ENCODE measurements around the gene PRR15L.
A peak's percentile ranks its signal among the peaks of the same experiment; 100 is the strongest.
"Not testable (repeated sequence)": the region's sequence is repeated elsewhere in the genome, so short reads cannot be mapped to it uniquely, and the experiment has no call there.

Gene PRR15L

GRCh38 chr17:47941246-47942095, 16.2 kb downstream of the PRR15L start, which contains the start of gene PNPO:
Gene PNPO (plus strand): TSS chr17:47941571. CDS start chr17:47941676, 105 bp downstream.
- in situ Hi-C loops (cut with MboI; ENCODE audit: low sequenced_read_pairs, unreplicated experiment): no loop called here
- peak; percentile 97 for DNase-seq (ENCODE audit: low spot score)
- TF ChIP-seq CTCF (IDR thresholded peaks at IDR 0.05; ENCODE audit: borderline replicate concordance, control extremely low read depth, extremely low read depth, insufficient read depth, missing control alignments): no peak

- in situ Hi-C loops (cut with MboI; ENCODE audit: low sequenced_read_pairs, unreplicated experiment): no loop called here
- TF ChIP-seq CTCF (IDR thresholded peaks at IDR 0.05; ENCODE audit: borderline replicate concordance, control extremely low read depth, extremely low read depth, insufficient read depth, missing control alignments): no peak
- peak; percentile 53 for DNase-seq (ENCODE audit: low spot score)
Observed at GRCh38 chr17:47937941-47938340, 19.7 kb downstream of the PRR15L start.

- no peak for TF ChIP-seq CTCF (IDR thresholded peaks at IDR 0.05; ENCODE audit: borderline replicate concordance, control extremely low read depth, extremely low read depth, insufficient read depth, missing control alignments)
- in situ Hi-C loops (cut with MboI; ENCODE audit: low sequenced_read_pairs, unreplicated experiment): no loop called here
Observed at GRCh38 chr17:47935961-47936360, 21.7 kb downstream of the PRR15L start.

GRCh38 chr17:47935468-47935867, 22.2 kb downstream of the PRR15L start:
- DNase-seq (ENCODE audit: low spot score); in situ Hi-C loops (cut with MboI; ENCODE audit: low sequenced_read_pairs, unreplicated experiment): not testable (repeated sequence)

More at GRCh38 chr17:47935961-47936360, 21.7 kb downstream of the PRR15L start:
- no peak for DNase-seq (ENCODE audit: low spot score)

GRCh38 chr17:47934856-47935255, 22.8 kb downstream of the PRR15L start:
- in situ Hi-C loops (cut with MboI; ENCODE audit: low sequenced_read_pairs, unreplicated experiment): no loop called here
- DNase-seq (ENCODE audit: low spot score): no peak

GRCh38 chr17:47931848-47932247, 25.8 kb downstream of the PRR15L start:
- in situ Hi-C loops (cut with MboI; ENCODE audit: low sequenced_read_pairs, unreplicated experiment): no loop called here
- no peak for TF ChIP-seq CTCF (IDR thresholded peaks at IDR 0.05; ENCODE audit: borderline replicate concordance, control extremely low read depth, extremely low read depth, insufficient read depth, missing control alignments)
- no peak for DNase-seq (ENCODE audit: low spot score)

More at GRCh38 chr17:47934856-47935255, 22.8 kb downstream of the PRR15L start:
- TF ChIP-seq CTCF (IDR thresholded peaks at IDR 0.05; ENCODE audit: borderline replicate concordance, control extremely low read depth, extremely low read depth, insufficient read depth, missing control alignments): no peak

All from GM13976 (cell line).